ENCODE data around the gene CD2AP.
A peak's percentile ranks its signal among the peaks of the same experiment; 100 is the strongest.

CD2AP gene

DNA sequence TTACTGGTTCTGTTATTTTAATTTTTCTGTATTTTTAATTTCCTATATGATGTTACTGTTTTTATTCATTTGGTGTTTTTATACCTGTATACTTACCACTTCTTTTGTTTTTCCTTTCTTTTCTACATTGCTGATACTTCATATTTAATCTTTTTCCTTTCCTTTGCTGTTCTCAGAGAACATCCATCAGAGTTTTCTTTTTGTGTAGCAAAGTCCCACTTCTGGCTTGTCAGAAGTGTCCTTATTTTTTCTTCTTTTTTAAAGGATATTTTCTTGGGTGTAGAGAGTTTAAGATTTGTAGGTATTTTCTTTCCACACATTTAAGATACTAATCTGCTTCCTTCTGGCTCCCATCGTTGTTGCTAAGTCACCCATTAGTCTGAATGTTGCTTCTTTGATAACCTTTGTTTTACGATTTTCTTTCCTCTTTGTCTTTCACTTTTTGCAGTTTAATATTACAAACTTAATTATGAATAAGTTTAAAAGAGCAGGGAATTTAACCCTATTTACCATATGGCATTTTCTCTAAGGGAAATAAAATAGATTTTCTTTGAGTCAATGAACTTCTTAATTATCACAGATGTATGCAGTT, 18.5 kb downstream of the CD2AP start:
- Mint-ChIP-seq H3K36me3 (ENCODE audit: low read depth) (peaks cover 83% of the 10 kb centered on the region), H3K4me1 (peaks cover 4% of the 10 kb centered on the region), H3K27me3 (ENCODE audit: low read depth, poor library complexity) (no peaks in the 10 kb centered on the region), H3K4me3 (no peak overlapping the region), H3K27ac (no peak overlapping the region), H3K9me3 (peaks cover 79% of the 10 kb centered on the region)
- no peak for DNase-seq
- TF ChIP-seq, protein P1, sequence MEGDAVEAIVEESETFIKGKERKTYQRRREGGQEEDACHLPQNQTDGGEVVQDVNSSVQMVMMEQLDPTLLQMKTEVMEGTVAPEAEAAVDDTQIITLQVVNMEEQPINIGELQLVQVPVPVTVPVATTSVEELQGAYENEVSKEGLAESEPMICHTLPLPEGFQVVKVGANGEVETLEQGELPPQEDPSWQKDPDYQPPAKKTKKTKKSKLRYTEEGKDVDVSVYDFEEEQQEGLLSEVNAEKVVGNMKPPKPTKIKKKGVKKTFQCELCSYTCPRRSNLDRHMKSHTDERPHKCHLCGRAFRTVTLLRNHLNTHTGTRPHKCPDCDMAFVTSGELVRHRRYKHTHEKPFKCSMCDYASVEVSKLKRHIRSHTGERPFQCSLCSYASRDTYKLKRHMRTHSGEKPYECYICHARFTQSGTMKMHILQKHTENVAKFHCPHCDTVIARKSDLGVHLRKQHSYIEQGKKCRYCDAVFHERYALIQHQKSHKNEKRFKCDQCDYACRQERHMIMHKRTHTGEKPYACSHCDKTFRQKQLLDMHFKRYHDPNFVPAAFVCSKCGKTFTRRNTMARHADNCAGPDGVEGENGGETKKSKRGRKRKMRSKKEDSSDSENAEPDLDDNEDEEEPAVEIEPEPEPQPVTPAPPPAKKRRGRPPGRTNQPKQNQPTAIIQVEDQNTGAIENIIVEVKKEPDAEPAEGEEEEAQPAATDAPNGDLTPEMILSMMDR (IDR thresholded peaks at IDR 0.05), result no peak

DNA sequence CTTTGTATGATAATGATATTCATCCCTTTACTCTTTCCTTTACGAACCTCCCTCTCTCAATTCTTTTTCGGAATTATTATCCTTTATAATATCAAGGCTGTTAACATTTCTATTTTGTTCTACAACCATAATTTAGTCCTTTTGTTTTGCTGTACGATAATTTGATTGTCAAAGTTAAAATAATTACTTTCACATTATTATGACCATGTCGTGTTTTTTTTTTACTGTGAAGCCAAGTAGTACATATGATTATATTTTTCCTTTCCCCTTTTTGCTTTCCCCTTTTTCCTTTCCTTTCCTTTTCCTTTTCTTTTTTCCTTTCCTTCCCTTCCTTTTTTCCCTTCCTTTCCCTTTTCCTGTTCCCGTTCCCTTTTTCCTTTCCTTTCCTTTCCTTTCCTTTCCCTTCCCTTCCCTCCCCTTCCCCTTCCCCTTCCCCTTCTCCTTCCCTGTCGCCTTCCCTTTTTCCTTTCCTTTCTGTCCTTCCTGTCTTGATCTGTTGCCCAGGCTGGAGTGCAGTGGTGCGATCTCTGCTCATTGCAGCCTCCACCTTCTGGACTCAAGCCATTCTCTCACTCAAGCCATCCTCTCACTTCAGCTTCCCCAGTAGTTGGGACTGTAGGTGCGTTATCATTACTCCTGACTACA, 19.5 kb downstream of the CD2AP start:
- H3K27me3 Mint-ChIP-seq (ENCODE audit: low read depth, poor library complexity), result no peaks in the 10 kb centered on the region
- H3K9me3 Mint-ChIP-seq, result peaks cover 85% of the 10 kb centered on the region
- H3K4me3 Mint-ChIP-seq, result no peak overlapping the region
- TF ChIP-seq, protein P1 (IDR thresholded peaks at IDR 0.05), result no peak
- DNase-seq, result no peak
- H3K27ac Mint-ChIP-seq, result no peak overlapping the region
- peaks cover 89% of the 10 kb centered on the region for H3K36me3 Mint-ChIP-seq (ENCODE audit: low read depth)
- peaks cover 4% of the 10 kb centered on the region for H3K4me1 Mint-ChIP-seq

DNA sequence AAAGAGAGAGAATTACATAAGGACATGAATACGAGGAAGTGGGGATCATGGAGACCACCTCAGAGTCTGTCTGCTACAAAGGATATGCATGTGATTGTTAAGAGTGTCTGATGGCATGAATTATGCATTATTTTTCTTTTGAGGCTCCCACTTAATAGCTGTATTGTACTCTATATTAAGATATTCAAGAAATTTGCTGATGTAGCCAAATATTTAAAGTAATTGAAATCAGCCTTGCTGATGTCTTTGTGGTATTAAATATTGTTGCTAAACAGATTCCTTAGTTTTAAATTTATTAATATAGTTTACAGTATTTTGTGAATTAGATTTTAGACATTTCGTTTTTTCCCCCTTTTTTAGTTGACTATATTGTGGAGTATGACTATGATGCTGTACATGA, 25.3 kb downstream of the CD2AP start:
- TF ChIP-seq, protein P1 (IDR thresholded peaks at IDR 0.05), result no peak
- peaks cover 80% of the 10 kb centered on the region for H3K36me3 Mint-ChIP-seq (ENCODE audit: low read depth)
- H3K4me3 Mint-ChIP-seq, result no peak overlapping the region
- DNase-seq, result no peak
- H3K9me3 Mint-ChIP-seq, result peaks cover 69% of the 10 kb centered on the region
- H3K4me1 Mint-ChIP-seq, result peaks cover 4% of the 10 kb centered on the region
- no peaks in the 10 kb centered on the region for H3K27me3 Mint-ChIP-seq (ENCODE audit: low read depth, poor library complexity)
- H3K27ac Mint-ChIP-seq, result peak overlapping the region; percentile 71

DNA sequence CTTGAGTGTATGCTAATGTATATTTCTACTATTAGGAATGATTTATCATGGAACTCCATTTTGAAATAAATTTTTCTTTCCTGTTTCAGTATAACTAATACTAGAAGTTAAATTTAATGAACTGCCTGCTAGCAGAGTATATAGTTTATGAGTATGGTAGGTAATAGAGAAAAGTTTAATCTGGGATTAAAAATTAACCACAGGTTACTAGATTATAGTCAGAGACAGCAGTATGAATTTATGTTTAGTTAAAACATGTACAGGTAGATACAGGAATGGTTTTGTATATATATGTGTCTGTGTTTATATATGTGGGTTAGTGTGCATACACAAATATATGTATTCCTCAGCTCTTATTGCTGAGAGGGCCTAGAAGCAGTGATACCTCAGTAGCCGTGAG, 32.3 kb downstream of the CD2AP start:
- H3K4me1 Mint-ChIP-seq, result no peaks in the 10 kb centered on the region
- no peak overlapping the region for H3K4me3 Mint-ChIP-seq
- H3K9me3 Mint-ChIP-seq, result peaks cover 81% of the 10 kb centered on the region
- peaks cover 89% of the 10 kb centered on the region for H3K36me3 Mint-ChIP-seq (ENCODE audit: low read depth)
- DNase-seq, result no peak
- H3K27me3 Mint-ChIP-seq (ENCODE audit: low read depth, poor library complexity), result no peaks in the 10 kb centered on the region
- no peak overlapping the region for H3K27ac Mint-ChIP-seq
- TF ChIP-seq, protein P1 (IDR thresholded peaks at IDR 0.05), result no peak

DNA sequence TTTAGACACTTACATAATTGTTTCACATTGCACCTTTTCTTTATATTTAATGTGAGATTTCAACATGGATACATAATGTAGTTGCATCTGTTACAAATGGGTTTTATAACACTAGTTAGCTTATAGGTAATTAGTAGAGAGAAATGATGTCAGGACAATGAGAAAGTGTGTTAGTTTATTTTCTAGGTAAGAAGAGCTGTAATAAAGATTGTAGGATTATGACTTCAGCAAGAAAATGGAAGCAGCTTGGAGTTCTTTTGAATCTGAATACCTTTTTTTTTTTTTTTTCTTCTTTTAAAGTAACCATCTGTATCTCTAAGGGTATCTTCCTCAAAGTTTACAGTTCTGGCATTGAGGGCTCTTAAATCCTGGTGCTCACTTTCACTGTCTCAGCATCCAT, 35.3 kb downstream of the CD2AP start:
- H3K4me3 Mint-ChIP-seq, result no peak overlapping the region
- no peaks in the 10 kb centered on the region for H3K27me3 Mint-ChIP-seq (ENCODE audit: low read depth, poor library complexity)
- peaks cover 100% of the 10 kb centered on the region for H3K36me3 Mint-ChIP-seq (ENCODE audit: low read depth)
- peaks cover 4% of the 10 kb centered on the region for H3K4me1 Mint-ChIP-seq
- TF ChIP-seq, protein P1 (IDR thresholded peaks at IDR 0.05), result no peak
- H3K27ac Mint-ChIP-seq, result no peak overlapping the region
- no peak for DNase-seq
- H3K9me3 Mint-ChIP-seq, result peaks cover 64% of the 10 kb centered on the region

DNA sequence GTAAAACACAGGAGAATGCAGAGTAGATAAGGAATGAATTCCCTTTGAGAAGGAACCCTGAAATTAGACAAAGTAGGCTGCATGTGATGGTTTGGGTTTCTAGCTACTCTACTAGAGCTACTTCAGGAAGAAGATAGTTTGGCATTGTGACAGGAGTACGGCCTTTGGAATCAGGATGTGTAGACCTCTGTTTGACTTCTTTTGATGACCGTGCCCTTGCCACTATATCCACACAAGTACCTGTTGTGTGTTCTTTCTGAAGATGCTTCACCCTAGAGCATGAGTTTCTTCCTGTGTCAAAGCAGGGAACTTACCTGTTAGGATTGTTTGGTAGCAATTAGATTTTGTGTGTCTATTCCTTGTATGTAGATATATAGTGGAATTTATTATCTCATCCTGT, 41.7 kb downstream of the CD2AP start:
- H3K27ac Mint-ChIP-seq, result no peak overlapping the region
- TF ChIP-seq, protein P1 (IDR thresholded peaks at IDR 0.05), result no peak
- H3K4me1 Mint-ChIP-seq, result peaks cover 4% of the 10 kb centered on the region

More for the DNA sequence above, 41.7 kb downstream of the CD2AP start:
- no peaks in the 10 kb centered on the region for H3K27me3 Mint-ChIP-seq (ENCODE audit: low read depth, poor library complexity)
- H3K36me3 Mint-ChIP-seq (ENCODE audit: low read depth), result peaks cover 47% of the 10 kb centered on the region
- peaks cover 3% of the 10 kb centered on the region for H3K9me3 Mint-ChIP-seq
- no peak for DNase-seq
- H3K4me3 Mint-ChIP-seq, result no peak overlapping the region
